GM06990 (cell line): ENCODE measurements around the gene MSMP.
A peak's percentile ranks its signal among the peaks of the same experiment; 100 is the strongest.

Experiments used
- DNase-seq: peaks from one replicate; pipeline ENCODE4 v3.0.0-alpha.2; 2011; ENCODE audit not compliant: insufficient read length; ENCODE audit errors: extremely low read depth
- H3K27me3 ChIP-seq: replicated peaks from 2 replicates; pipeline ENCODE4 v1.6.0; 2011; ENCODE audit warnings: low read length; ENCODE audit not compliant: control insufficient read depth, insufficient read depth
- H3K36me3 ChIP-seq: 2 replicates; pipeline ENCODE4 v1.5.1; 2011; ENCODE audit warnings: low read length; ENCODE audit not compliant: control insufficient read depth, insufficient read depth
- H3K4me3 ChIP-seq: replicated peaks from 2 replicates; pipeline ENCODE4 v1.5.1; 2011; ENCODE audit warnings: low read depth, mild to moderate bottlenecking, control low read depth, low read length
- TF ChIP-seq, protein P1 (sequence below): IDR thresholded peaks from 2 replicates; pipeline ENCODE4 v1.5.1; 2011; ENCODE audit warnings: low read length, control low read depth, mild to moderate bottlenecking, inconsistent platforms; ENCODE audit not compliant: insufficient read depth, poor library complexity, severe bottlenecking

Gene MSMP

DNA sequence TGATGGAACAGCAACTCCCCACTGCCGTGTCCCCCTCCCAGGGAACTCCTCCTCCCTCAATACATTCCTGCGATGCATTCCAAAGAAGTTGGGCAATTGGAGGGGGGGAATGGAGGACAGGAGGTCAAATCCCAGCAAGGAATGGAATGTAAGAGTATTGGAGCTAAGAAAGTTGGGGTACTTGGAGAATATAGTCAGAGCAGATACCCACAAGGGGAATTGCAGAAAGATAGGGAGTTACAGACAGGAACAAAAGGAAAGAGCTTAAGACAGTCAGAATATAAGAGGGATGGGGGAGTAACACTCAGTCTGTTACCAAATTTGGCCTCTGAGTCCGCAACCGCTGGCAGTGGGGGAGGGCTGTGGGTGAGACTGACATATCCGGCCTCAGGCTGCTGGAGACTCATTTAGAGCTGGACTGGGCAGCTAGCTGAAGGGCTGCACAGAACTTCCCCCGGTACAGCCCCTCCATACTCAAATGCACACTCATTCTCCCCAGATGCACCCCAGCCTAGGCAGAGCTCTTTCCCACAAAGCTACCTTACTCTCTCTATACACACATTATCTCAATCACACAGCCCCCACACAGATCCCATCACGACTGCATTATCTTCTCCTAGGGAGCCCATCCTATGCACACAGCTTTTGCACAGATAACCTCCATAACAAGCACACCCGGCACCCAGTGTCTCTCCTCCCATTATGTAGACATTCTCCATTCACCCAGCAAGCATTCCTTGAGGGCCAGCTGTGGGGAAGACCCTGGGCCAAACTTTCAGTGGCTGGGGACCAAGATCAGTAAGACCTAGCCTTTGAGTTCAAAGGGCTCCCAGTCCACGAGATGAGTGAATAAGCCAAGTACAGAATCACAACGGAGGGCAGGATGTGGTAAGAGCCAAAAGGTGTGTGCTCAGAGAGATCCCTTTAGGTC is 25.8 kb downstream of the MSMP start:
- Histone ChIP-seq H3K36me3 (peaks cover 21% of the 10 kb centered on the region), H3K4me3 (peak overlapping the region; percentile 58), H3K27me3 (no peaks in the 10 kb centered on the region)
- DNase-seq: peak; percentile 77
- TF ChIP-seq, protein P1, sequence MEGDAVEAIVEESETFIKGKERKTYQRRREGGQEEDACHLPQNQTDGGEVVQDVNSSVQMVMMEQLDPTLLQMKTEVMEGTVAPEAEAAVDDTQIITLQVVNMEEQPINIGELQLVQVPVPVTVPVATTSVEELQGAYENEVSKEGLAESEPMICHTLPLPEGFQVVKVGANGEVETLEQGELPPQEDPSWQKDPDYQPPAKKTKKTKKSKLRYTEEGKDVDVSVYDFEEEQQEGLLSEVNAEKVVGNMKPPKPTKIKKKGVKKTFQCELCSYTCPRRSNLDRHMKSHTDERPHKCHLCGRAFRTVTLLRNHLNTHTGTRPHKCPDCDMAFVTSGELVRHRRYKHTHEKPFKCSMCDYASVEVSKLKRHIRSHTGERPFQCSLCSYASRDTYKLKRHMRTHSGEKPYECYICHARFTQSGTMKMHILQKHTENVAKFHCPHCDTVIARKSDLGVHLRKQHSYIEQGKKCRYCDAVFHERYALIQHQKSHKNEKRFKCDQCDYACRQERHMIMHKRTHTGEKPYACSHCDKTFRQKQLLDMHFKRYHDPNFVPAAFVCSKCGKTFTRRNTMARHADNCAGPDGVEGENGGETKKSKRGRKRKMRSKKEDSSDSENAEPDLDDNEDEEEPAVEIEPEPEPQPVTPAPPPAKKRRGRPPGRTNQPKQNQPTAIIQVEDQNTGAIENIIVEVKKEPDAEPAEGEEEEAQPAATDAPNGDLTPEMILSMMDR: no peak

DNA sequence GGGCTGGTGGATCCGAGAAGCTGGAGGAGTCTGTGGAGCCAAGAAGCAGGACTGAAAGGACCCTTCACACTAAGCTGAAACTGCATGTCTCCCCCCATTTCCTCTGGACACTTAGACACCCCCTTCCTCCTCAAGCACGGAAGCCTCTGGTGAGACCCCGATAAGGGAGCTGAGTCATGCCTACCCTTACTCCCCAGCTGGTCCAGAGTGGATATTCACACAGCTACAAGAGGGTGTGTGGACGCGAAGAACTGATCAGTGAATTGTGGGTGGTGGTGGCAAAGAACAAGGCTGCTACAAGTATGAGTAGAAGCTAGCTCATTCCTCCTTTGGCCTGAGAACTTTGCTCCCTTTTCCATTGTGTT is 26.4 kb downstream of the MSMP start:
- Histone ChIP-seq H3K36me3 (peaks cover 22% of the 10 kb centered on the region), H3K27me3 (no peaks in the 10 kb centered on the region), H3K4me3 (peak overlapping the region; percentile 58)
- TF ChIP-seq, protein P1: no peak
- no peak for DNase-seq

DNA sequence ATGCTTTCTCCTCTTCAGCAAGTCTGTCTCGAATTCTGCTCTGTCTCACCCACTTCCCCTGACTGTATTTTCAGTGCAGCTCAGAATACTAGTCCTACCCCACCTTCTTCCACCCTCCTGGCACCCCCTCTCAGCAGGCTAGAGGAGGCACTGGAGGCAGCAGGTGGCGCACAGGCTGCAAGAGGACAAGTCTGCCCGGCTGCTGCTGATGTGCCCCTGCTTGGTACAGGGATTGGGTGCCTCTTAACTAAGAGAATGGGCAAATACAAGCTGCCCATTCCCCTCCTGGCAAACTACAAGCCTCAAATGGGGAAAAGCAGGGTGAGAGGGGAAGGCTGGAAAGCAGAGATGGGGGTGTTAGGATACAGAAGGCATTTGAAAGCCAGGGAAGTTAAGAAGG is 27.1 kb downstream of the MSMP start:
- TF ChIP-seq, protein P1: peak; percentile 65
- H3K4me3 ChIP-seq: no peak overlapping the region
- DNase-seq: peak; percentile 56
- H3K36me3 ChIP-seq: peaks cover 28% of the 10 kb centered on the region
- H3K27me3 ChIP-seq: no peaks in the 10 kb centered on the region

DNA sequence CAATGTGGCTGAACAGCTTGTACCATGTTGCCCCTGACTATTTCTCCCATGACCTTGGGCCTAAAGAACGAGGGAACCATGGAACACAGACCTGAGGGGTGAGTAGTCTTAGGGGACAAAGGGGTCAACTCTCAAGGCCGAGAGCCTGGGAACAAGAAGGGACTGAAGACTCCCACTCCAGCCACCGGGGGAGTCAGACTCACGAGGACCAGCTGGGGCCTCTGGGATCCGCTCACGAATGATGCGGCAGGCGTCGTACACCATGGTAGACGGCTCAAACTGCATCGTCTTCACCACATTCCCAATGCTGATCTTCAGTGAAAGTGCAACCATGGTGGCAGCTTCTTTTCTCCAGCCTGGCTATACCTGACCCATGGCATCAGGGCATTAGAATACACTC is 28.7 kb downstream of the MSMP start:
- no peak overlapping the region for H3K4me3 ChIP-seq
- no peaks in the 10 kb centered on the region for H3K27me3 ChIP-seq
- H3K36me3 ChIP-seq: peaks cover 42% of the 10 kb centered on the region
- TF ChIP-seq, protein P1: no peak
- no peak for DNase-seq

DNA sequence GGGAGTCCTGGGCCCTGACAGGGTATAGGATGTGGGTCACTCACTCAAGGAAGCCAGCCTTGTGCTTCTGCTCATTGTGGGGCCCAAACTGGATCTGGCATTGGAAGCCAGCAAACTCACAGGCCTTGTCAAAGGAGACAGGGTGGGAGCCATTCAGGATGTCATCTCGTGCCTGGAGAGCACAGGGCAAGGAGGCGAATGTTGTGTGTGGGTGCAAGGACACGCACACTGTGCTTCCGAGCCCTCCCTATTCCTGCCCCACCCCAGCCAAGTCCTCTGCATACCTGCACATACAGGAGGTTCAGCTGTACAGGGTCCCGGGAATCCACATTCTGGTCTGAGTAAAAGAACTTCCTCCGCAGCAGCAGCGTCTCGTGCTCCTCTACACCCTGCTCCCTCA is 30.2 kb downstream of the MSMP start:
- no peaks in the 10 kb centered on the region for H3K27me3 ChIP-seq
- H3K36me3 ChIP-seq: peaks cover 57% of the 10 kb centered on the region
- no peak for DNase-seq
- no peak overlapping the region for H3K4me3 ChIP-seq
- TF ChIP-seq, protein P1: no peak
